C4-2B (cell line): ENCODE results near the gene MESP2.

Experiments
- H3K27ac ChIP-seq: fragments of 450-650 bp; 2 replicates; pipeline ENCODE4 v1.5.1; 2017
- CTCF ChIP-seq: fragments of 450-650 bp; conservative IDR thresholded peaks from 2 replicates; pipeline ENCODE4 v1.5.1; 2017; ENCODE audit warnings: mild to moderate bottlenecking
- ZFX ChIP-seq: fragments of 450-650 bp; IDR thresholded peaks from 2 replicates; pipeline ENCODE4 v1.6.1; 2017

MESP2 gene

GRCh38 chr15:89761929-89762328, 14.2 kb upstream of the MESP2 start:
- peak overlapping the region; percentile 47 for H3K27ac ChIP-seq
- no peak for TF ChIP-seq CTCF
- no peak for TF ChIP-seq ZFX

GRCh38 chr15:89765694-89766093, 10.4 kb upstream of the MESP2 start:
- TF ChIP-seq ZFX (no peak), CTCF (no peak)
- H3K27ac ChIP-seq = peak overlapping the region; percentile 70

GRCh38 chr15:89766357-89767311, 9.5 kb upstream of the MESP2 start:
- H3K27ac ChIP-seq = peak overlapping the region; percentile 70
- TF ChIP-seq CTCF (no peak), ZFX (no peak)

GRCh38 chr15:89767411-89767915, 8.7 kb upstream of the MESP2 start:
- H3K27ac ChIP-seq = peak overlapping the region; percentile 70
- TF ChIP-seq ZFX = no peak
- no peak for TF ChIP-seq CTCF

GRCh38 chr15:89768071-89768500, 8.0 kb upstream of the MESP2 start:
- TF ChIP-seq ZFX (peak; percentile 6; the same call in 1 of the 2 replicates), CTCF (no peak)
- H3K27ac ChIP-seq = peak overlapping the region; percentile 70

GRCh38 chr15:89769366-89769765, 6.8 kb upstream of the MESP2 start:
- TF ChIP-seq CTCF (no peak), ZFX (no peak)
- H3K27ac ChIP-seq = peak overlapping the region; percentile 70; the same call in 1 of the 2 replicates

GRCh38 chr15:89770041-89770440, 6.1 kb upstream of the MESP2 start:
- H3K27ac ChIP-seq = peak overlapping the region; percentile 14
- no peak for TF ChIP-seq CTCF
- TF ChIP-seq ZFX = no peak
